Tibial nerve (tissue), 3 donors: ENCODE data around the gene RNF40.

ENCODE experiments used
- POLR2A ChIP-seq, 2 donors: fragments of 450-650 bp; IDR thresholded peaks; one replicate each; pipeline ENCODE4 v1.6.1; 2017; ENCODE audit warnings: antibody characterized with exemption in 2 of 2, mild to moderate bottlenecking in 2 of 2, moderate library complexity in 2 of 2
- TF ChIP-seq, protein P1 (sequence below), 5 experiments: fragments of 200-600 bp in 3 of 5; fragments of 450-650 bp in 2 of 5; sonication (generic) in 3 of 5; IDR thresholded peaks; one replicate each; pipeline ENCODE4 v1.5.1; 2016 to 2019; ENCODE audit warnings: antibody characterized with exemption in 5 of 5, mild to moderate bottlenecking in 3 of 5, moderate library complexity in 2 of 5

DNA sequence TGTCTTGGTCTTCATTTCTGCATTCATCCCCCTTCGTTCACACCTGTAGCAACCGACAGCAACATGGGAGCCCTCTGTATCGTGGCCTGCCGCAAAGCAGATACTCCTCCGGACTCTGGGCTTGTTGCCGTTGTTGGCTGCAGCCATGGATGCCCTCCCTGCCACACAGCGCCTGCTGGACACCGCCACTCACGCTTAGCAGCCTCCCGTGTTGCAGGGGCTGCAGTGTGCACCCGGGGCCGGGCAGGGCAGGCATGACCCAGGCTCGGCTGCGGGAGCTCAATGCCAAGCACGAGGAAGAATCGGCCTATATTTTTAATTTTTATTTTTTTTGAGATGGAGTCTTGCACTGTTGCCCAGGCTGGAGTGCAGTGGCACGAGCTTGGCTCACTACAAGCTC, 59.8 kb downstream of the RNF40 start:
- TF ChIP-seq, protein P1, sequence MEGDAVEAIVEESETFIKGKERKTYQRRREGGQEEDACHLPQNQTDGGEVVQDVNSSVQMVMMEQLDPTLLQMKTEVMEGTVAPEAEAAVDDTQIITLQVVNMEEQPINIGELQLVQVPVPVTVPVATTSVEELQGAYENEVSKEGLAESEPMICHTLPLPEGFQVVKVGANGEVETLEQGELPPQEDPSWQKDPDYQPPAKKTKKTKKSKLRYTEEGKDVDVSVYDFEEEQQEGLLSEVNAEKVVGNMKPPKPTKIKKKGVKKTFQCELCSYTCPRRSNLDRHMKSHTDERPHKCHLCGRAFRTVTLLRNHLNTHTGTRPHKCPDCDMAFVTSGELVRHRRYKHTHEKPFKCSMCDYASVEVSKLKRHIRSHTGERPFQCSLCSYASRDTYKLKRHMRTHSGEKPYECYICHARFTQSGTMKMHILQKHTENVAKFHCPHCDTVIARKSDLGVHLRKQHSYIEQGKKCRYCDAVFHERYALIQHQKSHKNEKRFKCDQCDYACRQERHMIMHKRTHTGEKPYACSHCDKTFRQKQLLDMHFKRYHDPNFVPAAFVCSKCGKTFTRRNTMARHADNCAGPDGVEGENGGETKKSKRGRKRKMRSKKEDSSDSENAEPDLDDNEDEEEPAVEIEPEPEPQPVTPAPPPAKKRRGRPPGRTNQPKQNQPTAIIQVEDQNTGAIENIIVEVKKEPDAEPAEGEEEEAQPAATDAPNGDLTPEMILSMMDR (IDR thresholded peaks at IDR 0.05): no peak
- no peak for TF ChIP-seq POLR2A (IDR thresholded peaks at IDR 0.05)
